GM19238 (cell line): ENCODE measurements around the gene C1orf198.
A peak's percentile ranks its signal among the peaks of the same experiment; 100 is the strongest.

Experiments
- DNase-seq: peaks from one replicate; pipeline ENCODE4 v3.0.0; 2011; ENCODE audit warnings: low spot score; ENCODE audit not compliant: insufficient read length

The C1orf198 gene, protein sequence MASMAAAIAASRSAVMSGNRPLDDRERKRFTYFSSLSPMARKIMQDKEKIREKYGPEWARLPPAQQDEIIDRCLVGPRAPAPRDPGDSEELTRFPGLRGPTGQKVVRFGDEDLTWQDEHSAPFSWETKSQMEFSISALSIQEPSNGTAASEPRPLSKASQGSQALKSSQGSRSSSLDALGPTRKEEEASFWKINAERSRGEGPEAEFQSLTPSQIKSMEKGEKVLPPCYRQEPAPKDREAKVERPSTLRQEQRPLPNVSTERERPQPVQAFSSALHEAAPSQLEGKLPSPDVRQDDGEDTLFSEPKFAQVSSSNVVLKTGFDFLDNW

DNA sequence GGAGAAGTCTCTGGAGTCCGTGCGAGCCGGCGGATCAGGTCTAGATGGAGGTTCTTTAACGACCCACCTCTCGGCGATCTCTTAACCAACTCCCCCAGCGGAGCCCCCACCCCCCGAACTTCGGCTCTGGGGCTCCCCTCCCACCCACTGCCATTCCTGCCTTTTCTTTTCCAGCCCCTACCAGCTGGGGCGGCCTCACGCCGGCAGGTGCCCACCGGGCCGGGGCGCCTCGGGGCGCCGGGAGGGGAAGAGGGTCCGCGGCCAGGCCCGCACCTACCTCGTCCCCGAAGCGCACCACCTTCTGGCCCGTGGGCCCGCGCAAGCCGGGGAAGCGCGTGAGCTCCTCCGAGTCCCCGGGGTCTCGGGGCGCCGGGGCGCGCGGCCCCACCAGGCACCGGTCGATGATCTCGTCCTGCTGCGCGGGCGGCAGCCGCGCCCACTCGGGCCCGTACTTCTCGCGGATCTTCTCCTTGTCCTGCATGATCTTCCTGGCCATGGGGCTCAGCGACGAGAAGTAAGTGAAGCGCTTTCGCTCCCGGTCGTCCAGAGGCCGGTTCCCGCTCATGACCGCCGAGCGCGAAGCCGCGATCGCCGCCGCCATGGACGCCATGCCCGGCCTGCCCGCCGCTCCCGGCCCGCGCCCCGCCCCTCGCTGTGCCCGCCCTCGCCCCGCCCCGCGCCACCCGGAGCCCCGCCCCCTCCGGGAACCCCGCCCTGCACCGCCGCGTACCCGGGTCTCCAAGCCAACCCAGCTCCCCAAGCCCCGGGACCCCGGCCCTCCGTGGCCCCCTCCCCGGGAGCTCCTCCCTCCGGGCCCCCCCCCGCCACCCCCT is at the start of gene C1orf198:
TSS of gene C1orf198 (minus strand) at position 619 of the 833 bp plus-strand sequence. CDS start at position 610, 9 bp downstream.
- DNase-seq: peak; percentile 75

DNA sequence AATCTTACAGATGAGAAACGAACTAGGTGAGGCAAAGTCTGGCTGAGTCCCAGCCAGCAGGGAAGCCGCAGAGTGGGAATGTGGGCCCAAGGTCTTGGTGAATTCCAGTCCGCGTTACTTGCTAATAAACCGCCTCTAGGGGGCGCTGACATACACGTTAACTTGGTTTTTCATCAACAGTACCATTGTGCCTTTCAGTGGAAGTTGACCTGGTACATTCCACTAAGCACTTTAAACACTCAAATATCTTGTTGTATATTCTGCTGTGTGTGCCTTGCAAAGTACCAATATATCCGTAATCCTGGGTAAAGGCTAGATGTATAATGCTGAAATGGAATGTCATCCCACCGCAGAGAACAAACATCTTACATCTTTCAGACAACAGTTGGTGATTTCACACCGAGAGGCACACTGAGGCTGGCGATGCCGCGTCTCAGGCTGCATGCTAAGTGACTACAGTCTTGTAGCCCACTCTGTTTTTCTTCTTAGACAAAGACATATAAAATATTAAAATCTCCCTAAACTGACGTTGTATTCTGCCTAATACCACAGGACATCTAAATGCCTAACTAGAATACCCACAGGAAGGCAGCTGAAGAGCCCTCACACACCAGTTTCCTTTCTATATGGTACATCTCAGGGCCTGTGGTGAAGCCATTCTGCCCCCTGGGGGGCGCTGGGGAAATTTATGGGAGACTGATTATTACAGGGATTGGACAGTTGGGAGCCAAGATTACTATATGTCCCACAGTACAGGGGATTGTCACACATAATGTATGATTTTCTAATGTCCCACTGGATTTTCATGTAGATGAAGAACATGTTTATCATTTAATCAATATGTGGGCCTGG is 49.2 kb upstream of the C1orf198 start:
- peak; percentile 23 for DNase-seq

DNA sequence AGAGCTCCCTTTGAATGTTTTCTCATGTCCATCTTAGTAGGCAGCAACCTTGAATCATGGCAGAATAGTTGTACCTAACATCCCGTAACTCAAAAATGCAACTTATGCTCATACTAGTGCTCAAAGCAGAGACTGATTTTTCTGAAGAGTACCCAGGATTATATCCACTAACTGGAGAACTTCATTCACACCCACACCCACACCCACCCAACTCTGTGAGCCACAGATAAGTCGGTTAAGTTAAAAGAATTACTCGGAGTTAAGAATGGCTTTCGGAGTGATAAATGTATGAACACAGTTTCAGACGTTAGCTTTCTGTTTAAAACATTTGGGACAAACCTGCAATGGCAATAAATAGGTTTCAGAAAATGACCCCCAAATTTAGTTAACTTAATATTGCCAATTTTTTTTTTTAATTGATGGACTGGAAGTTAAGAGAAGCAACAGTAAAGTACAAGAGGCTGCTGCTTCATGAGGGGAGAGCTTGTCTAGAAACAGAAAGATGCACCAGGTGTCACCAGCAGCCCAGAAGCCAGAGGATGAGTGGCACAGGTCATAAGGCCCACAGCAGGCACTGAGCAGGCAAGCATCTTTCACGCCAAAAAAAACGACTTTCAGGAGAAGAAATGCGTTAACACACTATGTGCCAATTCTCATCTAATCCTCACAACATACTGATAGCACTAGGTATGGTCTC is 48.4 kb upstream of the C1orf198 start:
- no peak for DNase-seq

DNA sequence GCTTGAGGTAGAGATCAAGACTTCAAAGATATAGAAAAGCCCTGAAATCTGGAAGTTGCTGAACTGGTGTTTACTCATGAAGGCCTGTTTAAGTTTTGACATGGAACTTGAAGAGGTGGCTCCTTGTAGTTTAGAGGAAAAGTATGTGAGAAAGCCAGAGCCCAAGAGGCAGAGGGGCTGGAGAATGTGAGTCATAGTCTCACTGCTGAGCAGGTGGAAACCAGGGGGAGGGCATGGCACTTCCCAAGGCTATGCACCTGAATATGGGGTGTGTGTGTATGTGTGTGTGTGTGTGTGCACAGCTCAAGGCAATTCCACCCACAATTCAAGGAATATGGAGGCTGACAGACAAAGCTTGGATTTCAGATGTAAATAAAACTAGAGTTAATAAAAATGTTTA is 46.8 kb upstream of the C1orf198 start:
- no peak for DNase-seq

DNA sequence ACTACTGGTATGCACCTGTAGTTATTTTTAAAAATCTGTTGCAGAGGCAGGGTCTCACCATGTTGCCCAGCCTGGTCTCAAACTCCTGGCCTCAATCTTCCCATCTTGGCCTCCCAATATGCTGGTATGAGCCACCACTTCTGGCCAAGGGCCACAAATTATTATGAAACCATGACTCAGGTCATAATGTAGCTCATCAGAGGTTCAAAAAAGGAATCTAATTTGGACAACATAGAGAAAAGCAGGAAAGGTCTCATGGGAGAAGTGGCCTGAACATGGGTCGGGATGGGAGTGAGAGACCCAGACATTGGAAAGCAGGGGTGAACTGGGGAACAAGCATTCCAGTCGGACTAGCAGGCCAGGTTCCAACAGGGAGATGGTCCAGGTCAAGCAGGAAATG is 45.2 kb upstream of the C1orf198 start:
- DNase-seq: no peak

DNA sequence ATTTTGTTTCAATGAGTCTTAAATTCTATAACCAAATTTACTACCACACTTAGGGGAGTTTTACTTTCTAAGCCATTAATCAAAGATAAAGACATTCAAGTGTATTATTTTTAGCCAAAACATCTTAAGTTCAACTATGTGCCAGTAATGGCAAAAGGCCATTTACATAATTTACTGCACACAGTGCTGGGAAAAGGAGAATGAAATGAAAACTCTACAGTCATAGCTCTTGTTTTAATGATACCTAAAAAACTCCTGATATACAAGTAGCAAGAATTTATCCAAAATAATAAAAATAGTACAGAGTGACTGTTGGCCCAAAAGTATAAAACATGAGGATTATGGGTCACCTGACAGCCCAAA is 42.4 kb upstream of the C1orf198 start:
- no peak for DNase-seq

DNA sequence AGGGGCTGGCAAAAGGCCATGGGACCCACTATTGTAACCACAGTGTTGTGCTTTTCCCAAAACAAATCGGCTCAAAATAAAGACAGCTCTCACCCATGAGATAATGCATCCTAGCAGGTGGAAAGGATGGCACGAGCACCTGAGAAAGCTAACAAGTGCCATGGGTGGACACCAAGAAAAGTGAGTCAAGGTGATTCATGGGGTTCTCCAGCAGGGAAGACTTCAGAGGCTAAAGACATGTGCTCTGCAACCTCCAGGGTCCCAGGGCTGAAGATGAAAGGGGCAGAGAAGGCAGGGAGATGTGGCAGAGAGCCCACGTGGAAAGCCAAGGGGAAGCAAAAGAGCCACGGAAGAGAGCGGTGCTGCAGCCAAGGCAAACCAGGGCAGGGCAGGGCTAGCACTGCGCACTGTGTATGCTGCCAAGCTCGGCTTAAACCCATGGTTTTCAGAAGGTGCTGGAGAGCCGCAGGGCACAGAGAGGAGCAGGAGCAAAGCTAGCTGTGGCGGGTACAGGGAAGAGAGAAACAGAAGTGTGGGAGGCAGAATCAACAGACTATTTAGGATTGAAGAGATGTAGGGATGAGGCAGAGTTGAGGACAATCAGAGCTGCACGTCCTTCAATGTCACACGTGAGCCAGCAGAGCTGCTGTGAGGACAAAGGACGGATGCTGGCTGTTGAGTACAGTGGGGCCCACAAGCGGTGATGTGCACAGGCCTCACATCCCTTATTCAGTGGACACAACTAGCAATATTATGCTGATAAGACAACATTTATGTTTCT is 41.8 kb upstream of the C1orf198 start:
- DNase-seq: no peak

DNA sequence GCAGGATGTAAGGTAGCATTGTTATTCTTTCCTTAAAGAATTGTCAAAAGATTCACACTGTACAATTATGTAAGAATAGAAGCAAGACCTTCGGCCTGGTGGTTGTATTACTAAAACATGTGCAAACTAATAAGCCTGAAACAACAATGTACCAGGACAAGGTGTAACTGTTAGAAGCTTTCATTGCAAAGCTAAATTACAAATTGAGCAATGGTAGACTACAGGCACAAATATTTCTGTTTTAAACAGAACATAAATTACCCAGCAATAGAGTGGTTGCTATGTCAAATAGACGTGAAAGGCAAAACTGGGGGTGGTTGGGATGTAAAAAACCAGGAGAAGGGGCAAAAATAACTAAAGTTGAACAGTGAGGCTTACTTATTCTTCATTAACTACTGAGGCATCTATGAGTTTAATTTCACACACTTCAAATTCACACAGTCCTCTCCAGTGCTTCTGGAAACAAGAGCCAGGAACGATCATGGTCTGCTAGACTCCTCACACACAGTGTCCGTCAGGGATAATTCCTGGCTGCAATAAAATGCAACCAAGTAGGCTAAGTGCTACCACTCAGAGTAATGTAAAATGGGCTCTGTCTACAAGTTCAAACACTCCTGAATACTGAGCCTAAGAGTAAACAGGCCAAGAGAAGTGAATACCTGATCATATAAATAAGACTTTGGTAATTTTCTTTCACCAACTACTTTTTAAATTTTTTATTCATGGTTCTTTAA is 39.3 kb upstream of the C1orf198 start:
- no peak for DNase-seq

DNA sequence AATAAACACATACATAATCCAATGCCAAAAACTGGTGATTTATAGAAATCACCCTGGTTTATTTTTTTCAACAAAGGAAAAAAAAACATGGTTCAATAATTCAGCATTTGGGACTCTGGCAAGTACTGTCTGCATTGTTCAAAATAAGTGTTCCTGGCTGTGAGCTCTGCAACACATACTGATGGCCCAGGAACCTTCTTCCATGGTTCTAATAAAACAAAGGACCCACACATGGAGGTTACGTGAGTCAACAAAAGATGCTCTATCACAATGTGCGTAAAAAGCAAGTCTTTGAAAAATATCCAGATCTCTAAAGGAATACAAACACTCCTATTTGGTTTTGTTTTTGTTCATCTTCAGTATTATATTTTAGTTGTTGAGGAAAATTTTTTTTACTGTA is 37.9 kb upstream of the C1orf198 start:
- no peak for DNase-seq

DNA sequence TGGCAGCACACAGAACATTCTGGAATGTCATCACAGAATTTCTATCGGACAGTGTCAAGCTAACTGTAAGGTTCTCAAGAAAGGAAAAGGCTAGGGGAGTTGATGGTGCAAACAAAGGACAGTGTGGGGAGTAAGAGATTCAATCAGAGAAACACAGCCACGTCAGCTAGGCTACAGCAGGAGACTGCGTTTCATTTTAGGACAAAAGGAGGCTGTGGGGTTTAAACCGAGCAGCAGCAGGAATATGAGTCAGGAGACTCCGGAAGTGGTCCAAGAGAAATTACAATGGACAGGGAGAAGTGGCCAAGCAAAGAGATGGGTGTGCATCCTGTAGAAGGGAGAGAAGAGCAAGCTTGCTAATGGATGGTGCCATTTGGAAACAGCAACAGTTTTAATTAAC is 37.4 kb upstream of the C1orf198 start:
- DNase-seq: no peak

DNA sequence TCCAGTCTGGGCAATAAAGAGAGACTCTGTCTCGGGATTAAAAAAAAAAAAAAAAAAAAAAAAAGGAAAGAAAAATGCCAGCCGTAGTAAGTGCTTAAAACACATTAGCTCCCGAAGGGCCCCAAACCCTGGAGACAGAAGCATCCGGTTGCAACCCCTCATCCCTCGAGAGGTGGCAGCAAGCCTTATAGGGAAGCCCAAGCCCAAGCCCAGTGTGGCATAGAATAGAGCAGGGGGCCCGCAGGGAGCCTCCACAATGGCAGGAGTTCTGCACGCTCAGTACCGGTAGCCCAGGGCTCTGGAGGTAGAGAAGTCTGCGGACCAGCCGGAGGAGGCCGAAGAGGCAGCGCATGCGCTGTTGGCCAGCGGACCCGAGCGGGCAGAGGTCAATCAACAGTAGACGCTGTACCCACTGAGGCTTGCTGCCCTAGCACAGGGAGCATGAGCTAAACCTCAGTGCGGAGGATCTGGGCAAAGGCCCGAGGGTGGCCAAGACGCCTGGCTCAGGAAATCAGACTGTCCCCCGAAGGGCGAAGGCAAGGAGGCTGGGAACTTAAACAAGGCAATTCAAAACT is 34.1 kb upstream of the C1orf198 start:
- DNase-seq: no peak

DNA sequence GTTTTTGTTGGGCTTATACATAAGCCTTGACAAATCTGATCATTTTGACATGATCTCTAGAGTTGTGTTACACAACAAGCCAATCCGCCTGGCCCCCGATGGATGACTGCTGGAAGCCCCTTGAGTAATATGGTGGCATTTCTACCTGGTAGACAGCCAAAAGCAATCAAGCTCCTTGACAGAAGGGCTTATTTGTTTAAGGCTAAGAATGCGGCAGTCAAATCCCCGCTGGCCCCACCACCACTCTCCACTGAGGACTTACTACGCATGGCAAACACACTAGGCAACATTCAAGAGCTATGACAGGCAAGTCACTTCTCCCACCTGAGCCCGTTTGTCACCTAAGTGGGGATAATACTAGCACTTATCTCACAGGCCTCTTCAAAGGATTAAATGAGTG is 33.4 kb upstream of the C1orf198 start:
- DNase-seq: no peak

DNA sequence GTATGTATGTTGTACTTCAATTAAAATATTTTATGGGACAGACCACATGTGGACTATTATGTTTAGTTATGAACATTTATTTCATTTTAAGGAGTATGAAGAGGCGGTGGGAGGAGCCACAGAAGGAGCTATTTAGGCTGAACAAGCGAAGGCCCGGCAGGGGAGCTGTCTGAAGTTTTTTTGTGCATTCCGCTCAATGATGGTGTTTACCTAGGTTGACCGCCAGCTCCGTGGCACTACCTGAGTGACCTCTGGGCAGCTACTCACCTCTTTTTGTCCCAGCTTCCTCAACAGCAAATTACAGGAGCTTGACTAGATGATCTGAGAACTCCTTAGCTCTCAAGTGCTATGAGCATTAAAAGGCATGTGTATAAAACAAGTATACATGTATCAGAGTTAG is 32.7 kb upstream of the C1orf198 start:
- DNase-seq: no peak

DNA sequence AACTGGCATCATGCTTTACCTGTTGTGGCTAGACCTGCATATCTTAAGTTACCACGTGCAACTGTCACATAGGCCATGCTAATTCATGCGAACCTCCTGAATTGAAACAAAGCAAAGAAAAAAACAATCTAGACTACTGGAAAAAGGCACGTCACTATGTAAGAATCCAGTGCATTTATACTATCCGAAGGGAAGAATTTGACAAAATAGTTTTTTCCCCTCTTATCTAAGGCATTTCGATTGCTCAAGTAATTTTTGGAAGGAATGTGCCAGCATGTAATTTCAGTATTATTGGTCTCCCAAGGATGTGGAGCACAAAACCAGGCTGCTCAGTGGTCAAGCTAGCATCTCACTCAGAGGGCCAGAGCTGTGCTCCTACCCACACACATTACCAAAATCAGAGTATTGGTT is 31.5 kb upstream of the C1orf198 start:
- DNase-seq: no peak

DNA sequence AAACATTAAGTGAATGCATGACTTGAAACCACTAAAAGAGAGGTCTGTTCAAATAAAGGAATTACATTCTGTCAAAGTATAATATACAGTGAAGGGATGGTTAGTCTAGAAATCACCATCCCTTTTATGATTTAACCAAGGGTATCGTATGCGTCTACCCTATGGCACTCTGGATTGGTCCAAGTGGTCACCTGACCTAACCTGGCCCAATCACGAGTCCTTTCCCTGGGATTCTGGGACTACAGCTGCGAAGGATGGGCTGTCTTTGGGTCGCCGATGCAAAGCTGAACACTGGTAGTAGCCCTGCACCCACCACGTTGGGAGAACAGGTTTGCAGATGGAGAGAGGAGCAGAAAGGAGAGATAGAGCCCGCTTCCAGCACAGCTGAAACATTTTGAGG is 30.4 kb upstream of the C1orf198 start:
- no peak for DNase-seq

DNA sequence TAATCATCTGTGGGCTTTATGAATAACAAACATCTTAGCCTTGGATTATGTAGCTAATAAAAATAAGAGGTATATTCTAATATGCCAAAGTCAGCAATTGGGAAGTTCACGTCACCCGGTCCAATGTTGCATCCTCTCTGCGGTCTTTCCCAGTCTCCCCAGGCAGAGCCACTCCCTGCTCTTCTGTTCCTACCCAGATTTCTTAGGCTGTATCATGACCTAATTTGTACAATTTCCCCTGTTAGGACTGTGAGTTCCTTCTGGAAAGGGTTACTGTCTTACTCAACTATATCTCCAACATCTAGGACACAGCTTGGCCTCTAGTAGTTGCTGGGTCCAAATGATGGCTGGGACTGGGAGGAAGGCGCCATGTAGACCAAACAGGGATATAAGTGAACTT is 29.8 kb upstream of the C1orf198 start:
- DNase-seq: no peak

DNA sequence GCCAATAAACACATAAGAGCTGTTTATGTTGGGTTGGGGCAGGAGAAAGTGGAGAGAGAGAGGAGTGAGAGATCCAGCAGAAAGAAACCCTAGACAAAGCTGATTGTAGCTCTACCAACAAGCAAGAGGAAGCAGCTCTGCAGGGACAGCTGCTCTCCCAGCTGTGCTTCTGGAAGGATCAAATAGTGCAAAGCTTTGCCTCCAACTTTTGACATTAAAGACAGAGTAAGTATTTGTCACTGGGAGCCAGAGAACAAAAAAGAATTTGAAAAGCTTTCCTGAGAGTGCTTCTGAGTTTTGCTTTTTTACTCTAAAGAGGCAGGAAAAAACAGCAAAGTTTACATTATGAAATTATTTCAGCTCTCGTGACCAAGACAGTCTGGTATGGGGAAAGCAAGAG is 28.5 kb upstream of the C1orf198 start:
- no peak for DNase-seq

DNA sequence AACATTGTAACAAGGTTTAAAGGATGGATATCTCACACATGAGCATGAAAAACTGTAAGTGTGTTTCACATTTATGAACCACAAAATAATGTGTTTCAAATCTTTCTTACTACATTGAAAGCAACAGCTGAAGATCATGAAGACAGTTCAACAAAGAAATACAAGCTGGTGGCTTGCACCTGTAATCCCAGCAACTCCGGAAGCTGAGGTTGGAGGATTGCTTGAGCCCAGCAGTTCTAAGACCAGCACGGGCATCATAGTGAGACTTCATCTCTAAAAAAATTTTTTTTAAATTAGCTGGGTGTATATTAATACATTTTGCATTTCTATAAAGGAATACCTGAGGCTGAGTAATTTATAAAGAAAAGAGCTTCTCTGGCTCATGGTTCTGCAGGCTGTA is 27.1 kb upstream of the C1orf198 start:
- DNase-seq: no peak

DNA sequence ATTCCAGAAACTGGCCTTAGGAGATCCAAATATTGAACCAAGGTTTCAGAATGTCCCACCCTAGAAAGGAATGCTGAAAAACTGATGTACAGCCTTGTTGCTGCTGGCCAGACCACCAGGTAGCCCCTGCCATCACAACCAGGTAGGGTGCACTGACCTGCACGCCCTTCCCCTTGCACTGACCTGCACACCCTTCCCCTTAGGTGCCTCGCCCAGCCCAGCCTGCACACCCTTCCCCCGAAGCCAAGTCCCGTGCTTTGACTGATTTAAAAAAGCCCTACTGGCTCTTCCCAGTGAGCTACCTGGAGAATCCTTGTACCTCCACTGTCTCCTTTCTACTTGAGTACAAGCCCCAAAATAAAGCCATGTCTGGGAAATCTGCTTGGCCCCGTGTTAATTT is 26.3 kb upstream of the C1orf198 start:
- DNase-seq: no peak

DNA sequence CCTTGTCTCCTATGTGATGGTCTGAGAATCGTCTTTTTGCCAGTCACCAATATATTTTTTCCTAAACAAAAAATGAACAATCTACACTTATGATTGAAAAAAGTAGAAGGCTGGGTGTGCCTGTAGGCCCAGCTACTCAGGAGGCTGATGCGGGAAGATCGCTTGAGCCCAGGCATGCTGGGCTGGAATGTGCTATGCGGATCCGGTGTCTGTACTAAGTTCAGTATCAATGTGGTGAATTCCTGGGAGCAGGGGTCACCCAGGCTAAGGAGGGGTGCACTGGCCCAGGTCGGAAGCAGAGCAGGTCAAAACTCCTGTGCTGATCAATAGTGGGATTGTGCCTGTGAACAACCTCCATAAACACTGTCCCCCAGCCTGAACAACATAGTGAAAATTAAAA is 25.7 kb upstream of the C1orf198 start:
- DNase-seq: no peak
